H1 (cell line): ENCODE results near the gene HELT. TPM values are rescaled to one million over a fixed set of nuclear protein-coding genes. Genes with fewer than 3 reads are reported as not detected.

Source experiments
- CTCF ChIA-PET: fragments of 300-600 bp; sonication (Branson Sonifier 250); formaldehyde crosslinking; loops from one replicate; lab custom pipeline; 2021; ENCODE audit not compliant: partially characterized antibody; lab: Charles Lee
- POLR2A ChIA-PET: fragments of 300-600 bp; sonication (Branson Sonifier 250); formaldehyde crosslinking; loops from one replicate; lab custom pipeline; 2021; ENCODE audit warnings: inconsistent platforms; ENCODE audit not compliant: partially characterized antibody; lab: Charles Lee
- DNase-seq, 2 experiments: peaks; one replicate each; pipeline versions ENCODE4 v3.0.0 to v3.0.0-alpha.2; 2010 to 2022; ENCODE audit warnings: low spot score in 2 of 2, low read depth in 1 of 2, mixed read lengths in 1 of 2
- FAIRE-seq: peaks from 2 replicates; lab custom pipeline; 2011; peaks lifted over from hg19 to GRCh38; lab: Jason Lieb, UNC
- H2AFZ ChIP-seq: 2 replicates; pipeline ENCODE4 v1.8.1; 2012; ENCODE audit warnings: low read length, inconsistent platforms
- H2AK5ac ChIP-seq: 2 replicates; pipeline ENCODE4 v1.6.1; 2013; ENCODE audit warnings: low read depth, low read length
- H2BK120ac ChIP-seq: replicated peaks from 2 replicates; pipeline ENCODE3; 2013; ENCODE audit warnings: low read depth, low read length, inconsistent platforms
- H2BK12ac ChIP-seq: 2 replicates; pipeline ENCODE4 v1.6.1; 2013; ENCODE audit warnings: low read depth, low read length
- H2BK15ac ChIP-seq: 2 replicates; pipeline ENCODE4 v1.6.1; 2013; ENCODE audit warnings: low read length
- H2BK20ac ChIP-seq: 2 replicates; pipeline ENCODE4 v1.6.1; 2013; ENCODE audit warnings: low read length
- H2BK5ac ChIP-seq: 2 replicates; pipeline ENCODE4 v1.6.1; 2013; ENCODE audit warnings: low read depth, low read length
- H3K14ac ChIP-seq: 2 replicates; pipeline ENCODE4 v1.6.1; 2013; ENCODE audit warnings: inconsistent platforms; ENCODE audit not compliant: insufficient read length
- H3K18ac ChIP-seq: 2 replicates; pipeline ENCODE4 v1.6.1; 2013; ENCODE audit warnings: low read length; ENCODE audit errors: extremely low read depth
- H3K23ac ChIP-seq: 2 replicates; pipeline ENCODE4 v1.6.1; 2013; ENCODE audit warnings: inconsistent platforms; ENCODE audit not compliant: insufficient read length
- H3K23me2 ChIP-seq: 2 replicates; pipeline ENCODE4 v1.6.1; 2013; ENCODE audit warnings: low read depth, low read length
- H3K27ac ChIP-seq: 2 replicates; pipeline ENCODE4 v1.6.1; 2011; ENCODE audit warnings: low read depth, low read length, inconsistent platforms
- H3K27me3 ChIP-seq, 4 experiments: replicated peaks in 1 of 4; 1 replicate in 1 of 4; 2 replicates in 3 of 4; pipeline versions ENCODE4 v1.6.1 to v1.8.1; 2011 to 2013; ENCODE audit warnings: low read length in 3 of 4, mild to moderate bottlenecking in 3 of 4, inconsistent platforms in 2 of 4, mixed read lengths in 2 of 4, moderate library complexity in 1 of 4; ENCODE audit not compliant: control insufficient read depth in 3 of 4, insufficient read depth in 3 of 4; ENCODE audit errors: extremely low read depth in 1 of 4
- H3K36me3 ChIP-seq, 4 experiments: 2 replicates each; pipeline versions ENCODE4 v1.6.1 to v1.8.1; 2011 to 2013; ENCODE audit warnings: mild to moderate bottlenecking in 4 of 4, low read length in 3 of 4, moderate library complexity in 2 of 4, control low read depth in 1 of 4, inconsistent platforms in 1 of 4; ENCODE audit not compliant: insufficient read depth in 4 of 4, control insufficient read depth in 2 of 4
- H3K4ac ChIP-seq: replicated peaks from 2 replicates; pipeline ENCODE3; 2013; ENCODE audit warnings: low read length, low read depth, mixed read lengths, inconsistent platforms; ENCODE audit not compliant: insufficient read length
- H3K4me1 ChIP-seq, 4 experiments: replicated peaks in 1 of 4; 1 replicate in 1 of 4; 2 replicates in 3 of 4; pipeline versions ENCODE4 v1.6.1 to v1.8.1; 2011 to 2013; ENCODE audit warnings: low read length in 3 of 4, inconsistent platforms in 2 of 4, mixed read lengths in 1 of 4; ENCODE audit not compliant: insufficient read depth in 4 of 4, control insufficient read depth in 3 of 4
- H3K4me2 ChIP-seq, 2 experiments: 2 replicates each; pipeline versions ENCODE4 v1.6.1 to v1.8.1; 2011 to 2013; ENCODE audit warnings: low read depth in 2 of 2, low read length in 2 of 2, control low read depth in 1 of 2, inconsistent platforms in 1 of 2, mild to moderate bottlenecking in 1 of 2; ENCODE audit not compliant: insufficient read depth in 1 of 2
- H3K4me3 ChIP-seq, 4 experiments: fragments of 200-600, 300-600 bp in 1 of 4; sonication (generic), shearing (Covaris generic), sonication (Bioruptor Twin) in 1 of 4; 2 replicates each; pipeline versions ENCODE4 v1.5.1 to v1.8.1; 2011 to 2016; ENCODE audit warnings: low read length in 4 of 4, low read depth in 3 of 4, control low read depth in 2 of 4, inconsistent platforms in 2 of 4, mild to moderate bottlenecking in 2 of 4, mixed read lengths in 1 of 4, moderate library complexity in 1 of 4; ENCODE audit not compliant: insufficient read depth in 2 of 4; ENCODE audit errors: extremely low read depth in 1 of 4
- H3K56ac ChIP-seq: replicated peaks from 2 replicates; pipeline ENCODE3; 2013; ENCODE audit warnings: low read depth, mild to moderate bottlenecking, mixed read lengths, low read length, inconsistent platforms; ENCODE audit not compliant: insufficient read length
- H3K79me1 ChIP-seq: 2 replicates; pipeline ENCODE4 v1.6.1; 2013; ENCODE audit warnings: low read depth, low read length, control low read depth
- H3K79me2 ChIP-seq, 2 experiments: 2 replicates each; pipeline versions ENCODE4 v1.6.1 to v1.8.1; 2012 to 2013; ENCODE audit warnings: low read length in 2 of 2, mild to moderate bottlenecking in 2 of 2, inconsistent platforms in 1 of 2; ENCODE audit not compliant: insufficient read depth in 2 of 2, control insufficient read depth in 1 of 2
- H3K9ac ChIP-seq, 4 experiments: replicated peaks in 1 of 4; 1 replicate in 1 of 4; 2 replicates in 3 of 4; pipeline versions ENCODE4 v1.6.1 to v1.8.1; 2011 to 2013; ENCODE audit warnings: low read depth in 3 of 4, low read length in 3 of 4, control low read depth in 2 of 4, mild to moderate bottlenecking in 2 of 4, moderate library complexity in 2 of 4, inconsistent platforms in 1 of 4; ENCODE audit errors: extremely low read depth in 1 of 4
- H3K9me3 ChIP-seq, 2 experiments: 2 replicates each; pipeline versions ENCODE4 v1.6.1 to v1.8.1; 2012 to 2013; ENCODE audit warnings: mild to moderate bottlenecking in 2 of 2, moderate library complexity in 2 of 2, control low read depth in 1 of 2, inconsistent platforms in 1 of 2, low read depth in 1 of 2, low read length in 1 of 2, mixed read lengths in 1 of 2; ENCODE audit not compliant: insufficient read depth in 2 of 2
- H4K20me1 ChIP-seq, 2 experiments: replicated peaks in 1 of 2; 2 replicates each; pipeline versions ENCODE3 to v1.8.1; 2011 to 2013; ENCODE audit warnings: inconsistent platforms in 2 of 2, low read length in 2 of 2, mild to moderate bottlenecking in 1 of 2; ENCODE audit not compliant: insufficient read depth in 2 of 2, control insufficient read depth in 1 of 2
- H4K5ac ChIP-seq: 2 replicates; pipeline ENCODE4 v1.6.1; 2013; ENCODE audit warnings: low read length, low read depth, mixed read lengths, inconsistent platforms; ENCODE audit not compliant: insufficient read length
- H4K8ac ChIP-seq: 2 replicates; pipeline ENCODE4 v1.8.0; 2013; ENCODE audit warnings: mild to moderate bottlenecking, moderate library complexity, low read length, inconsistent platforms; ENCODE audit not compliant: insufficient read depth; ENCODE audit errors: extremely low read depth
- H4K91ac ChIP-seq: replicated peaks from 2 replicates; pipeline ENCODE3; 2013; ENCODE audit warnings: low read length, mixed read lengths, inconsistent platforms; ENCODE audit not compliant: insufficient read length
- ATF2 ChIP-seq: IDR thresholded peaks from 2 replicates; pipeline ENCODE4 v1.6.1; 2012; ENCODE audit warnings: low read length, inconsistent platforms
- BRCA1 ChIP-seq: IDR thresholded peaks from 2 replicates; pipeline ENCODE4 v1.6.1; 2012; ENCODE audit warnings: low read depth, low read length, improper control_type of control experiment
- CREB1 ChIP-seq: IDR thresholded peaks from 2 replicates; pipeline ENCODE4 v1.6.1; 2012; ENCODE audit warnings: inconsistent platforms
- CTCF ChIP-seq, 3 experiments: IDR thresholded peaks; 1 replicate in 2 of 3; 2 replicates in 1 of 3; pipeline versions ENCODE4 v1.5.1 to v1.6.1; 2011; ENCODE audit warnings: low read length in 3 of 3, mild to moderate bottlenecking in 3 of 3, inconsistent platforms in 2 of 3, low read depth in 1 of 3, moderate library complexity in 1 of 3; ENCODE audit not compliant: insufficient read depth in 1 of 3; ENCODE audit errors: control extremely low read depth in 1 of 3
- FOSL1 ChIP-seq: IDR thresholded peaks from 2 replicates; pipeline ENCODE4 v1.6.1; 2011; ENCODE audit warnings: mild to moderate bottlenecking, low read depth, low read length, moderate library complexity; ENCODE audit not compliant: insufficient read depth
- MAFK ChIP-seq: IDR thresholded peaks from 2 replicates; pipeline ENCODE4 v1.6.1; 2012; ENCODE audit warnings: low read depth, mild to moderate bottlenecking, improper control_type of control experiment, low read length
- SAP30 ChIP-seq: fragments of 300-600 bp; sonication (generic); IDR thresholded peaks from 2 replicates; pipeline ENCODE4 v1.7.1; 2012; ENCODE audit warnings: low read length, moderate library complexity, mild to moderate bottlenecking, inconsistent platforms; ENCODE audit not compliant: insufficient read depth, insufficient replicate concordance
- SP1 ChIP-seq: IDR thresholded peaks from 2 replicates; pipeline ENCODE4 v1.6.1; 2011; ENCODE audit warnings: low read depth, low read length
- TAF1 ChIP-seq: IDR thresholded peaks from 2 replicates; pipeline ENCODE4 v1.6.1; 2011; ENCODE audit warnings: mild to moderate bottlenecking, low read depth, low read length
- ZNF274 ChIP-seq: IDR thresholded peaks from 2 replicates; pipeline ENCODE4 v1.7.0; 2012; ENCODE audit warnings: low read length, borderline replicate concordance; ENCODE audit errors: extremely low read depth
- WGBS, 2 experiments: shearing (Covaris generic) in 1 of 2; methylation state at CpG; one replicate each; pipeline versions ENCODE4 v1.1.6 to v1.1.7; 2013 to 2015; ENCODE audit warnings: low lambda C conversion rate in 2 of 2, mixed read lengths in 2 of 2, inconsistent platforms in 1 of 2, low coverage in 1 of 2, missing lambda C conversion rate in 1 of 2; ENCODE audit not compliant: insufficient replicate concordance in 2 of 2, insufficient coverage in 1 of 2, insufficient read length in 1 of 2; ENCODE audit errors: extremely low coverage in 1 of 2, missing lambda C conversion rate in 1 of 2; 5-methylcytosine and 5-hydroxymethylcytosine counted together
- polyA plus RNA-seq, 7 experiments: library from polyadenylated mRNA; depleted of rRNA in 3 of 7; stranded (reverse) in 5 of 7; unstranded in 2 of 7; fragments of >200 nt in 5 of 7; fragments of 200-250 nt in 2 of 7; gene quantifications; 1 replicate in 5 of 7; 2 replicates in 1 of 7; 4 replicates in 1 of 7; pipeline versions ENCODE4 v1.2.1 to v1.2.3, GENCODE V29; 2011 to 2013; ENCODE audit warnings: missing spikeins in 2 of 7, mixed read lengths in 2 of 7
- total RNA-seq: library from RNA; stranded (reverse); fragmentation: NEBNext Ultra II Directional; extraction: Animal tissue kit (Norgen Biotek cat#: 25700); gene quantifications from 2 replicates; pipeline ENCODE4 v1.2.1, GENCODE V29; 2021

The HELT gene
- total and polyA plus RNA-seq, 2 of the 8 experiments (the other 6 are each of a cell fraction or from before 2014, with no cell fraction given) = 0.32 to 0.35 TPM

- no peaks in the 10 kb centered on the region for H3K4me1 ChIP-seq
- DNase-seq (no peak), FAIRE-seq (no peak)
- no peak overlapping the region for H3K4ac ChIP-seq
- no peak overlapping the region for H2BK15ac ChIP-seq
- H3K79me1 ChIP-seq = no peaks in the 10 kb centered on the region
- no peak overlapping the region for H3K56ac ChIP-seq
- H3K4me2 ChIP-seq = no peak overlapping the region
- H3K9me3 ChIP-seq = no peaks in the 10 kb centered on the region
- no peak overlapping the region for H2BK5ac ChIP-seq
- H2AFZ ChIP-seq = no peak overlapping the region
- POLR2A ChIA-PET = interaction anchor here (1.1 kb wide), 1 partner anchor 107 kb away, joined by 3 read pairs; the partner anchor contains the start of gene SLC25A4
- H3K18ac ChIP-seq = no peak overlapping the region
- no peak overlapping the region for H3K4me3 ChIP-seq
- H3K9ac ChIP-seq = no peak overlapping the region
- WGBS, 2 experiments = 83% methylated on average over 2 of the region's 2 CpGs; no CpG with 5 or more reads in 1 of the 2 experiments
- no peak overlapping the region for H2BK120ac ChIP-seq
- no peak overlapping the region for H4K8ac ChIP-seq
- no peak overlapping the region for H3K14ac ChIP-seq
- H4K5ac ChIP-seq = no peak overlapping the region
- no peaks in the 10 kb centered on the region for H4K20me1 ChIP-seq
- H3K27me3 ChIP-seq = peaks cover 0 to 5% (median 2%) of the 10 kb centered on the region in 4 experiments; a peak in 4 of 7 replicates
- H2BK12ac ChIP-seq = no peak overlapping the region
- H2AK5ac ChIP-seq = no peak overlapping the region
- no peak overlapping the region for H3K23ac ChIP-seq
- CTCF ChIA-PET = interaction anchor here (0.6 to 13.9 kb wide), 11 partner anchors 11 to 226 kb away, joined by 3 to 210 read pairs (median 5); partner anchors contain the start of gene SLC25A4
- no peaks in the 10 kb centered on the region for H3K36me3 ChIP-seq
- H4K91ac ChIP-seq = no peak overlapping the region
- H3K27ac ChIP-seq = no peak overlapping the region
- H3K23me2 ChIP-seq = no peaks in the 10 kb centered on the region
- H3K79me2 ChIP-seq = no peaks in the 10 kb centered on the region
- no peak overlapping the region for H2BK20ac ChIP-seq
- TF ChIP-seq BRCA1 (no peak), CTCF (IDR thresholded peaks at IDR 0.05; ENCODE audit: control extremely low read depth in 1 of 3, insufficient read depth in 1 of 3, low read depth in 1 of 3, low read length in 3 of 3) (no peak), SAP30 (no peak), TAF1 (no peak), ZNF274 (no peak), SP1 (no peak), MAFK (no peak), CREB1 (no peak), ATF2 (no peak), FOSL1 (no peak)
Measured at GRCh38 chr4:185035284-185035683, 17.0 kb downstream of the HELT start.
